GM21390 (cell line): ENCODE data around the gene CHRNA9.
"Not testable (repeated sequence)": the region's sequence is repeated elsewhere in the genome, so short reads cannot be mapped to it uniquely, and the experiment has no call there.

ENCODE experiments used
- ATAC-seq: cut with Tn5 transposase; IDR thresholded peaks from one replicate; pipeline ENCODE4 v1.9.1; 2021; ENCODE audit not compliant: unreplicated experiment

Gene CHRNA9

DNA sequence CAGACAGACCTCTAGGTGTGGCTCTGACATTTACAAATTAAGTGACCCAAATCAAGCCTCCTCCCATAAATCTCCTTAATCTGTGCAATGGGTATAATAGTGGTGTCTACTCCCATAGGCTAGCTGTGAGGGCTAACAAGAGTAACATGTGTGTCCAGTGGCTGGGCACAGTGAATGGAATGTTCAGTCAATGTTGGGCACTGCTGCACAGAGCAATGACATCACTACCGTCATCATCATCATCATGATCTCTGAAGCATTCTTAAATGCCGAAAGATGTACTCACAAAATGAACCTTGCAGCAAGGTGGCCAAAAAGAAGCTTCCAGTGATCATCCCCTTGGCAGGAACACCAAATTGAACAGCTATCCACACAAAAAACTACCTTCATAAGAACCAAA is 43.5 kb downstream of the CHRNA9 start:
- ATAC-seq: no peak

DNA sequence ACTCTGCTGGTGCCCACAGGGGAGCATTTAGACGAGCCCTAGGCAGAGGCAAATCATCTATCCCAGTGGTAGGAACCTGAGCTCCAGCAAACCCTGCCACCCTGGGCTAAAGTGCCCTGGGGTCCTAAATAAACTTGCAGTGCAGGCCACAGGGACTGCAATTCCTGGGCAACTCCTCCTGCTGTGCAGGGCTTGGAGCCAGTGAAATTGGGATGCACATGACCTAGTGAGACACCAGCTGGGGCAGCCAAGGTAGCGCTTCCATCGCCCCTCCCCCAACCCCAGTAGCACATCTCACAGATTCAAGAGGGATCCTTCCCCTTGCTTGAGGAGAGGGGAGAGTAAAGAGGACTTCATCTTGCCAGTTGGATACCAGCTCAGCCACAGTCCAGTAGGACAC is 44.1 kb downstream of the CHRNA9 start:
- ATAC-seq: no peak

DNA sequence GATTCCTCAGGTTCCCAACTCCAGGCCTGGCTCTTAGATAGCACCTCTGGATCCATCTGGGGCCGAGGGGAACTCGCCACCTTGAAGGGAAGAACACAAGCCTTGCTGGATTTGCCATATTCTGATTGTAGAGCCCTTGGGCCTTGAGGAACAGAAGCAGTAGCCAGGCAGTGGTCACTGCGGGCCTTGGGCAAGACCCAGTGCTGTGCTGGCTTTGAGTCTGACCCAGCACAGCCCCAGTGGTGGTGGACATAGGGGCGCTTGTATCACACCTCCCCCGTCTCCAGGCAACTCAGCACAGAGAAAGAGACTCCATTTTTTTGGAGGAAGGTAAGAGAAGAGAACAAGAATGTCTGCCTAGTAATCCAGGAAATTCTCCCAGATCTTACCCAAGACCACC is 45.5 kb downstream of the CHRNA9 start:
- no peak for ATAC-seq

DNA sequence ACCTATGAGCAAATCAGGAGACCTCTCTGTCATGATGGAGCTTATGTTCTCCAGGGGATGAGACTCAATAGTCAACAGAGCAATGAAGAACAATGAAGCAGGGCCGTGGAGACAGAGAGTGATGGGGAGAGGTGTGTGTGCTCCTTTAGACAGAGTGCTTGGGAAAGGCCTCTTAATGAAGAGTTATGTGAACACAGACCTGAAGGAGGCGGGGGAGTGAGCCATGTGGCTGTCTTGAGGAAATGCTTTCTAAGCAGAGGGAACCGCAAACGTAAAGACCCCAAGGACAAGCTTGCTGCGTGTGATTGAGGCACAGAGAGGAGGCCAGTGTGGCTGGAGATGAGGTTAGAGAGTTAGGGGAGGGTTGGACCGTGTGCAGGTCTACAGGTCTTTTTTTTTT is 53.1 kb downstream of the CHRNA9 start:
- no peak for ATAC-seq

DNA sequence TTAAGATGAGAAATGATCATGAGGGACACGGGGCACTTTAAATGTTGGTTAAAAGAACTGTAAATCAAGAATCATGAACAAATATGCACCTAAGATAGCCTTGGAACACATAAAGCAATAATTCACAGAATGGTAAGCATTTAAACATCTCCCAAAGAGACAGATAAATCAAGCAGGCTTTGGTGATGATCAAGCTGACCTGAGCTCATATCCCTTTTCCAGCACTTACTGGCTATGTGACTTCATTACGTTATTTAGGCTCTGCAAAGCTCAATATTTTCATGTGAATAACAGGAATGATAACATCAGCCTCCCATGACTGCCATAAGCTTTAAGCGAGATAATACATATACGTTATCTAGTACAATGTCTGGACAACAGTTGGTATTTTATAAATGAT is 54.9 kb downstream of the CHRNA9 start:
- no peak for ATAC-seq

DNA sequence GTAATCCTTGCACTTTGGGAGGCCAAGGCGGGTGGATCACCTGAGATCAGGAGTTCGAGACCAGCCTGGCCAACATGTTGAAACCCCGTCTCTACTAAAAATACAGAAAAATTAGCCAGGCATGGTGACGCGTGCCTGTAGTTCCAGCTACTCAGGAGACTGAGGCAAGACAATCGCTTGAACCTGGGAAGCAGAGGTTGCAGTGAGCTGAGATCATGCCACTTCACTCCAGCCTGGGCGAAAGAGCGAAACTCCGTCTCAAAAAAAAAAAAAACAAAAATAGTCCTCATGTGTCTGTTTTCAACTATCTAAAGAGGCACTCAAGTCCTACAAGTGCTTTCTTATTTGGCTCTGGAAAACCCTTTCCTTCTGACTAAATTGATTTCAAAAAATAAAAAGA is 57.1 kb downstream of the CHRNA9 start:
- ATAC-seq: not testable (repeated sequence)

DNA sequence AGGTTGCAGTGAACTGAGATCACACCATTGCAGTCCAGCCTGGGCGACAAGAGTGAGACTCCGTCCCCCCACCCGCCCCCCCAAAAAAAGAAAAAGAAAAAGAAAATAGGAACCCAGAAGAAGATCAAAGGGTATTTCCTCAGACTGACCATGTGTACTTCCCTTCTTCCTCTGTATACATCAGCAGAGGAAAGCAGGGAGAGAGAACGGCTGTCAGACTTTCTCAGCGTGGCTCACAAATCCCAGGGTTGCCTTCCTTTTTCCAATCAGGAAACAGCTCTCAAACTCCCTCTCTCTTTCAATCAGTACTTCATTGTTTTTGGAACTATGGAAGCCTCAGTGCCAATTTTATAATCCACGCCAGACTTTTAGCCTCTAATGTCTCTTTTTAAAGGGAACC is 59.1 kb downstream of the CHRNA9 start:
- no peak for ATAC-seq

DNA sequence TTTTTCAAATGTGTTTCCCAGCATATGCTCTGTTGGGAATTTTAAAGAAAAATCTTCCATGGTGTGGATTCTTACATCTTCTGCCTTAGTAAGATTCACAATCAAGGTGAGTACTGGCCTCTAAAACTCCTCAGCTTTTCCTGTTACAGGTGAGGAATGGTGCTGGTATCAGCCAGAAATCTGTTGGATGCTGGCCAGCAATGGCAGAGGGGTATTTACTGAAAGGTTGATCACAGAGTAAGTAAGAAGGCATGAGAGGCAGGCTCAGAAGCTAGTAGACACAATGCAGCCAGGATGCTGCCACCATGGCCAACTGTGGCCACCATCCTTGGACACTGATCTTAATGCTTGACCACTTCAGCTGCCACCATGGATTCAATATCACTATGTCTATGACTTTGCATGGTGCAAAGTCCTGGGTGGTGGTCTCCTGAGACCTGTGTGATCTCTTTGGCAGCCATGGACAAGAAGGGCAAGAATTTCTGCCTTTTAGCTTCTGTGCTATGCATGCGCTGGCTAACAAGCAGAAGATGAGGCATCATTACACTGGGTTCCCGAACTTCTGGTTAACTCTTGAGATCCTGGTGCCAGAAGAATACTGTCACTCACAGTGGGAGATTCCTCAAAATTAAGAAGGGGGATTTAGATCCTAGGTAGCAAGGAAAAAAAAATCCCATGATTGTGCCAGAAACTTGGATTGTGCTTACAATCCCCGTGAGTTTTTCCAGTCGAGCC is 60.2 kb downstream of the CHRNA9 start:
- no peak for ATAC-seq

DNA sequence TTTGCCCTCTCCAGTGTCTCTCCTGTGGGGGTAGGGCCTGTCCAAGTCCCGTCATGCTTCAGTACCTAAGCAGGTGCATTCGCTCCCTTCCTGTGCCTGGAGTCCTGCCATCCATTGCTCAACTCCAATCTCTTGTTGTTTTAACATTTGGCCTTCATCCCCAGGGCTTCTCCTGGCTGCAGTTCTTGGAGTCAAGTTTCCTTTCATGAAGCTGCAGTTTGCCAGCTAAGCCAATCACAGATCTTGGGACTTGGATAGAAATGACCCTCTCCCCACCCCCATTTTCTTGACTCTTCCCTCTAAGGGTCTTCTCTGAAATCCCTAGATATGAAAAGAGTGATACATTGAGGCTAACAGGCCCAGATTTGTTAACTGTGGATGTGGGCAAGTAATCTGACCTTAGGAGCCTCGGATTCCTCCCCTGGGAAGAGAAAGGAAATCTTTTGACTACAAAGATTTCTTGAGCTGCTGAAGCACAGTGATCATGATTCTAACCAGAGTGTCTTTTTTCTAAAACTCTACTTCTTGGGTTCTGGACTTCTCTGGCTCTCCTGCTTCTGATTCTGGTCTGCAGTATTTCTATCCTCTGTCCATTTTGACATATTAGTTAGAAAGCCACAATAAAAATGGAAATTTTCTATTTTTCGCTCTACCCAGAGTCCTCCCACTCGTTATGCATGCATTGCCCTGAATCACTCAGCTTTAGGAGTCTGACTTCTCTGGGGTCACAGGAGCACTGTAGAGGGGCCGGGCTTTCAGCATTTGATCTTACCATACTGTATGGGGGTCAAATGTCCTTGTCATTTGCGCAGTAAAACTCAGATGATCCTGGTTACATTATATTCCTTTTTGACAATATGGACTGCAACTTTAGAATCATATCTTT is 61.0 kb downstream of the CHRNA9 start:
- ATAC-seq: no peak

DNA sequence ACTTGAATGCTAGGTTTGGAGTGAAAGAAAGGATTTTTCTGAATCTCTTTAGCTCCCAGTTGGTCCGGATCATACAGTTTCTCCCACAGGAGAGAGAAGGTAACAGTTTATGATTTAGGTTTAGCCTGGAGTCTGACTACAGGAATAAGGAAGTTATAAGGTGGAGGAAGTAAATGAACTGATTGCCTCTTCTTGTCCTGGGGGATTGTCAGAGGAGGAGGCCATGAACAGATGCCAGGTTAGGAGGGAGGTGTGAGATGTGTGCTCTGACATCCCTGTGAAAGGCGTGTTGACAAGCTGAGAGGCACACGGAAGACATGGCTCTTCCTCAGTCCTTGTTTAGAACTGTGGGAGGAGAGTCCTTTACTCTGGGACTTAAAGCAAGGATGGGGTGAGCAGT is 64.4 kb downstream of the CHRNA9 start:
- no peak for ATAC-seq

DNA sequence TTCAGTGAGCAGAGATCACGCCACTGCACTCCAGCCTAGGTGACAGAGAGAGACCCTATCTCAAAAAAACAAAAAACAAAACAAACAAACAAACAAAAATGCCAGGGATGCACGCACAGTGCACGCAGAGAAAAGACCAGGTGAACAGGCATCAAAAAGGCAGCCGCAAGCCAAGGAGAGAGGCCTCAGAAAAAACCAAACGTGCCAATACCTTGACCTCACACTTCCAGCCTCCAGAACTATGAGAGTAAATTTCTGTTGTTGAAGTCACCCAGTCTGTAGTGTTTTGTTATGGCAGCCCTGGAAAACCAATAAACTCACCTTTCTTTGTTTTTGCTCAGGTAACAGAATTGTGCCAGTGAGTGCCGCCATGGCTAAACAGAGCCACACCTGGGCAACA is 66.0 kb downstream of the CHRNA9 start:
- no peak for ATAC-seq

DNA sequence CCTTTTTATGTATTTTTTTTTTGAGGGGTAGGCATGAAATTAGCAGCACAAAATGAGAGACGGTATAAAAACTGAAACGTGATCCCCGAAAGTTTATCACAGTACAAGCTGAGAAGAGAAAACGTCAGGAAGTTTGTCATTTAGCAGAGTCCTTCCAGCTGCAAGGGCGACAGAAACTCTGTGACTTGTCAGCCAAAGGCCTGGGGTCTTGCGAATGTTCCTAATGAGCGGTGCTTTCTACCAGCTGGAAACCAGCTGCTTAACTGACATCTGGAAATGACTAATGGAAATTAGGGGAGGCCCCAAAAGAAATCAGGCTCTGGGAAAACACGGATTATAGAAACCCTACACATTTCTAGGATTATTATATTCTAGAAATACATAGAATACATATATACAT is 66.5 kb downstream of the CHRNA9 start:
- ATAC-seq: no peak

DNA sequence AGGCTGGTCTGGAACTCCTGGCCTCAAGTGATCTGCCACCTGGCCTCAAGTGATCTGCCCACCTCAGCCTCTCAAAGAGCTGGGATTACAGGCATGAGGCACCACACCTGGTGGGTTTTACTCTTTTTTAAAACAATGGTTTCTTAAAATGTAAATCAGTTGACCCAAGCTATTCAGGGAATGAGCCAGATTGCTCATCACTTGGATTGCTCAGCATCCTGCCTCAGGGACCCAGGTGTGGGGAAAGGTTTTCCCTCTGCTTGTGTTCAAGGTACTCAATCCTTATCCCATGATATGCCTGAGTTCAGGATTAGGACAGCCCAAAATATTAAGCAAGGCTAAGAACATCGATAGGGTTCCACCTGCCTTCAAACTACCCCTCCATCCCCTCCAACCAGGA is 67.4 kb downstream of the CHRNA9 start:
- no peak for ATAC-seq

DNA sequence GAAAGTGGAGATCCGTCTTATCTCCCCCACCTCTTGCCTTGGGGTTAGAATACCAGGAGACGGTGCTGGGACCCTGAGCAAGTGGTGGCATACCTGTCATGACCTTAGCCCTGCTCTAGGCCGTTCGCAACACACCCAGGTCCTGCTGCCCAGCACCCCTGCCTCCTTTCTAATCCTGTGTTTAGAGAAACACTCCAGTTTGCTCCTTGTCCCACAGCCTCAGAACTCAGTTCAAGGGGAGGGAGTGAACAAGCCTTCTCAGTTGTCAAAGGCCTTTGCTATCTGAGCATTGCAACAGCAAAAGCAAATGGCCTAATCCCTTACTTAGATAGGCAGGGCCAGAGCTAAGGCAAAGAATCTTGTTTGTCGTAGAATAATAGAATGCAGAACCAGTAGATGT is 67.9 kb downstream of the CHRNA9 start:
- ATAC-seq: no peak
